ENCODE results near the gene TAF1. TPM values are rescaled to one million over a fixed set of nuclear protein-coding genes. Genes with fewer than 3 reads are reported as not detected.
A peak's percentile ranks its signal among the peaks of the same experiment; 100 is the strongest.

The TAF1 gene
- total and polyA plus RNA-seq, 2 of the 8 experiments (the other 6 are each of a cell fraction or from before 2014, with no cell fraction given): 6.3 to 30.2 TPM

DNA sequence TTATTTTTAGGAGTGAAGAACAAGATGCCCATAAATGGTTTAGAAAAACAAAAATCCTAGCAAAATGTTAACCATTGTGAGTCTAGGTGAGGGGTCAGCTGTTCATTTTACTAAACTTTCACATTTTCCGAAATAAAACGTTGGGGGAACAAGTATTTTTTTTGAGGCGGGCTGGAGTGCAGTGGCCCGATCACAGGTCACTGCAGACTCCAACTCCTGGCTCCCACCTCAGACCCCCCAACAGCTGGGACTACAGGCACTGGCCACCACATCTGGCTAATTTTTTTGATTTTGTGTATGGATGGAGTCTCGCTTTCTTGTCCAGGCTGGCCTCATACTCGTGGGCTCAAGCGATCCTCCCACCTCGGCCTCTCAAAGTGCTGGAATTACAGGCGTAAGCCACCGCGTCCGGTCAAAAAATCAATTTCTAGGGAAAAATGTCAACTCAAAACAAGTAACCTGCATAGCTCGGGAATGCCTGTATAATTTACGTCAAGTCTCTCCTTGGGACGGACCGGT lies 742 bp upstream of the TAF1 start:
- Histone ChIP-seq H3K36me3 (ENCODE audit: control insufficient read depth in 2 of 4, insufficient read depth in 4 of 4, low read length in 3 of 4) (peaks cover 0 to 8% (median 0%) of the 10 kb centered on the region in 4 experiments; a peak in 2 of 8 replicates), H3K18ac (ENCODE audit: extremely low read depth, low read length) (no peak overlapping the region), H3K79me2 (ENCODE audit: control insufficient read depth in 1 of 2, insufficient read depth in 2 of 2, low read length in 2 of 2) (peaks cover 5 to 22% of the 10 kb centered on the region in 2 experiments; a peak in 3 of 4 replicates), H4K91ac (replicated peaks; ENCODE audit: insufficient read length, low read length) (no peak overlapping the region), H2BK15ac (ENCODE audit: low read length) (no peak overlapping the region), H3K9me3 (ENCODE audit: insufficient read depth in 2 of 2, low read depth in 1 of 2, low read length in 1 of 2) (no peaks in the 10 kb centered on the region), H2AFZ (ENCODE audit: low read length) (no peak overlapping the region), H2BK20ac (ENCODE audit: low read length) (no peak overlapping the region), H3K4me2 (ENCODE audit: insufficient read depth in 1 of 2, low read depth in 2 of 2, low read length in 2 of 2) (peak overlapping the region; percentile 62 to 96), H4K8ac (ENCODE audit: extremely low read depth, insufficient read depth, low read length) (peak overlapping the region; percentile 79; the same call in 1 of the 2 replicates), H3K23ac (ENCODE audit: insufficient read length) (no peak overlapping the region), H3K4me1 (replicated peaks in 1 of 4; ENCODE audit: control insufficient read depth in 3 of 4, insufficient read depth in 4 of 4, low read length in 3 of 4) (no peaks in the 10 kb centered on the region), H3K4ac (replicated peaks; ENCODE audit: insufficient read length, low read depth, low read length) (no peak overlapping the region), H3K14ac (ENCODE audit: insufficient read length) (no peak overlapping the region), H2BK5ac (ENCODE audit: low read depth, low read length) (no peak overlapping the region), H3K79me1 (ENCODE audit: low read depth, low read length) (no peaks in the 10 kb centered on the region), H2BK120ac (replicated peaks; ENCODE audit: low read depth, low read length) (no peak overlapping the region), H3K56ac (replicated peaks; ENCODE audit: insufficient read length, low read depth, low read length) (no peak overlapping the region), H3K9ac (replicated peaks in 1 of 4; ENCODE audit: extremely low read depth in 1 of 4, low read depth in 3 of 4, low read length in 3 of 4) (peak overlapping the region; percentile 44 to 91 (median 70)), H3K27me3 (replicated peaks in 1 of 4; ENCODE audit: control insufficient read depth in 3 of 4, extremely low read depth in 1 of 4, insufficient read depth in 3 of 4, low read length in 3 of 4) (no peaks in the 10 kb centered on the region), H4K5ac (ENCODE audit: insufficient read length, low read depth, low read length) (peak overlapping the region; percentile 44), H3K4me3 (ENCODE audit: extremely low read depth in 1 of 4, insufficient read depth in 2 of 4, low read depth in 3 of 4, low read length in 4 of 4) (peak overlapping the region; percentile 62 to 95 (median 82)), H2BK12ac (ENCODE audit: low read depth, low read length) (no peak overlapping the region), H4K20me1 (replicated peaks in 1 of 2; ENCODE audit: control insufficient read depth in 1 of 2, insufficient read depth in 2 of 2, low read length in 2 of 2) (no peaks in the 10 kb centered on the region), H2AK5ac (ENCODE audit: low read depth, low read length) (no peak overlapping the region), H3K23me2 (ENCODE audit: low read depth, low read length) (peaks cover 10% of the 10 kb centered on the region), H3K27ac (ENCODE audit: low read depth, low read length) (peak overlapping the region; percentile 85)
- ChIA-PET CTCF (ENCODE audit: partially characterized antibody) (interaction anchor here (1.0 to 1.1 kb wide), 2 partner anchors 111 to 172 kb away, joined by 3 to 4 read pairs; partner anchors contain the start of gene ZMYM3), POLR2A (ENCODE audit: partially characterized antibody) (interaction anchor here (0.7 to 3.3 kb wide), 19 partner anchors 9 to 257 kb away, joined by 3 to 19 read pairs (median 4); partner anchors contain the start of genes ITGB1BP2, MED12, NONO and OGT)
- FAIRE-seq (no peak), DNase-seq (ENCODE audit: low read depth in 1 of 2, low spot score in 2 of 2) (no peak)
- WGBS, 2 experiments (ENCODE audit: extremely low coverage in 1 of 2, insufficient coverage in 1 of 2, insufficient read length in 1 of 2, insufficient replicate concordance in 2 of 2, low coverage in 1 of 2, low lambda C conversion rate in 2 of 2, missing lambda C conversion rate in 1 of 2): 45% methylated on average over 5 of the region's 16 CpGs; no CpG with 5 or more reads in 1 of the 2 experiments
- TF ChIP-seq KDM5A (IDR thresholded peaks at IDR 0.05; ENCODE audit: low read length): no peak
- TF ChIP-seq RBBP5 (IDR thresholded peaks at IDR 0.05; ENCODE audit: borderline replicate concordance, low read depth, low read length): no peak
- no peak for TF ChIP-seq CHD1 (IDR thresholded peaks at IDR 0.05; ENCODE audit: low read depth, low read length)
- TF ChIP-seq PHF8 (conservative IDR thresholded peaks at IDR 0.05; ENCODE audit: low read depth, low read length): peak; percentile 32
- TF ChIP-seq EP300 (IDR thresholded peaks at IDR 0.05; ENCODE audit: borderline replicate concordance in 1 of 2, low read depth in 2 of 2, low read length in 2 of 2): no peak
- TF ChIP-seq SIX5 (IDR thresholded peaks at IDR 0.05; ENCODE audit: low read depth, low read length): no peak

Measured in H1 (cell line).